HAP-1 (cell line): ENCODE data around the gene IL22RA2.
"Not testable (repeated sequence)": the region's sequence is repeated elsewhere in the genome, so short reads cannot be mapped to it uniquely, and the experiment has no call there.

Source experiments
- DNase-seq, 2 experiments: peaks; one replicate each; pipeline ENCODE4 v3.0.0-alpha.2; 2016 to 2020; ENCODE audit warnings: low spot score in 2 of 2
- H3K27me3 ChIP-seq: fragments of 250-450 bp; sonication (Bioruptor Pico); 2 replicates; pipeline ENCODE4 v1.5.1; 2020; ENCODE audit warnings: low read depth, mild to moderate bottlenecking, moderate library complexity
- H3K36me3 ChIP-seq: fragments of 250-450 bp; sonication (Bioruptor Pico); replicated peaks from 2 replicates; pipeline ENCODE4 v1.5.1; 2020; ENCODE audit warnings: mild to moderate bottlenecking
- H3K4me1 ChIP-seq: fragments of 250-450 bp; sonication (Bioruptor Pico); 2 replicates; pipeline ENCODE4 v1.5.1; 2020; ENCODE audit warnings: mild to moderate bottlenecking
- H3K4me3 ChIP-seq: fragments of 250-450 bp; sonication (Bioruptor Pico); 2 replicates; pipeline ENCODE4 v1.5.1; 2020; ENCODE audit warnings: mild to moderate bottlenecking, moderate library complexity
- H3K9me3 ChIP-seq: fragments of 250-450 bp; sonication (Bioruptor Pico); 2 replicates; pipeline ENCODE4 v1.5.1; 2020; ENCODE audit warnings: mild to moderate bottlenecking, moderate library complexity
- in situ Hi-C: fragments of 300-500 bp; cut with MboI; formaldehyde crosslinking; loops from 3 replicates; pipeline ENCODE4 v1.14.3; 2020; ENCODE audit warnings: low sequenced_read_pairs, inconsistent platforms, mixed read lengths

Gene IL22RA2

DNA sequence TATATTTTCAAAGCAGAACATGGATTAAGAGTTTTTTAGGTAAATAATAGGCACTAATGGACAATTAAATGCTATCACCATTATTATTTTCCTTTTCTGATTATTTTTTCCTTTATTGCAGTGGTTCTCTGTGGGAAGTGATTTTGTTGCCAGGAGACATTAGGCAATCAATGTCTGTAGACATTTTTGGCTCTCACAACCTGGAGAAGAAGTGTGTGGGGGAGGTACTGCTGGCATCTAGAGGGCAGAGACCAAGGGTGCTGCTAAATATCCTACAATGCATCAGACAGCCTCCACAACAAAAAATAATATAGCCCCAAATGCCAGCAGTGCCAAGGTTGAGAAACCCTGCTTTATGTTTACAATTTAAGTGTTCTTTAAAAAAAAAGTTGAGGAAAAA, 37.5 kb upstream of the IL22RA2 start:
- in situ Hi-C loops, result no loop called here
- no peak for DNase-seq
- H3K36me3 ChIP-seq, result peaks cover 7% of the 10 kb centered on the region
- peaks cover 11% of the 10 kb centered on the region for H3K9me3 ChIP-seq
- H3K27me3 ChIP-seq, result no peaks in the 10 kb centered on the region
- H3K4me3 ChIP-seq, result no peak overlapping the region
- no peaks in the 10 kb centered on the region; the same call in 1 of the 2 replicates for H3K4me1 ChIP-seq

DNA sequence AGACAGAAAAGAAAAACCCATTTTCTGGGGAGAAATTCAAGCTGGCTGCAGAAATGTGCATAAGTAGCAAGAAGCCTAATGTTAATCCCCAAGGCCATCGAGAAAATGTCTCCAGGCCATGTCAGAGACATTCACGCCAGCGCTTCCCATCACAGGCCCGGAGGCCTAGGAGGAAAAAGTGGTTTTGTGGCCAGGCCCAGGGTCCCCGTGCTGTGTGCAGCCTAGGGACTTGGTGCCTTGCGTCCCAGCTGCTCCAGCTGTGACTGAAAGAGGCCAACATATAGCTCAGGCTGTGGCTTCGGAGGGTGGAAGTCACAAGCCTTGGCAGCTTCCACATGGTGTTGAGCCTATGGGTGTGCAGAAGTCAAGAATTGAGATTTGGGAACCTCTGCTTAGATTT, 34.8 kb upstream of the IL22RA2 start:
- peaks cover 17% of the 10 kb centered on the region for H3K36me3 ChIP-seq
- peaks cover 11% of the 10 kb centered on the region for H3K9me3 ChIP-seq
- DNase-seq, result no peak
- no peak overlapping the region for H3K4me3 ChIP-seq
- in situ Hi-C loops, result no loop called here
- no peaks in the 10 kb centered on the region for H3K27me3 ChIP-seq
- H3K4me1 ChIP-seq, result no peaks in the 10 kb centered on the region

DNA sequence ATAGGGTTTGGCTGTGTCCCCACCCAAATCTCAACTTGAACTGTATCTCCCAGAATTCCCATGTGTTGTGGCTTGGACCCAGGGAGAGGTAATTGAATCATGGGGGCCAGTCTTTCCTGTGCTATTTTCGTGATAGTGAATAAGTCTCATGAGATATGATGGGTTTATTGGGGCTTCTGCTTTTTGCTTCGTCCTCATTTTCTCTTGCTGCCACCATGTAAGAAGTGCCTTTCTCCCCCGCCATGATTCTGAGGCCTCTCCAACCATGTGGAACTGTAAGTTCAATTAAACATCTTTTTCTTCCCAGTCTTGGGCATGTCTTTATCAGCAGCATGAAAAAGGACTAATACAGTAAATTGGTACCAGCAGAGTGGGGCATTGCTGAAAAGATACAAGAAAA, 34.0 kb upstream of the IL22RA2 start:
- H3K27me3 ChIP-seq, DNase-seq, in situ Hi-C loops, H3K4me3 ChIP-seq, H3K4me1 ChIP-seq: not testable (repeated sequence)
- H3K9me3 ChIP-seq, result peaks cover 11% of the 10 kb centered on the region
- H3K36me3 ChIP-seq, result peaks cover 23% of the 10 kb centered on the region

DNA sequence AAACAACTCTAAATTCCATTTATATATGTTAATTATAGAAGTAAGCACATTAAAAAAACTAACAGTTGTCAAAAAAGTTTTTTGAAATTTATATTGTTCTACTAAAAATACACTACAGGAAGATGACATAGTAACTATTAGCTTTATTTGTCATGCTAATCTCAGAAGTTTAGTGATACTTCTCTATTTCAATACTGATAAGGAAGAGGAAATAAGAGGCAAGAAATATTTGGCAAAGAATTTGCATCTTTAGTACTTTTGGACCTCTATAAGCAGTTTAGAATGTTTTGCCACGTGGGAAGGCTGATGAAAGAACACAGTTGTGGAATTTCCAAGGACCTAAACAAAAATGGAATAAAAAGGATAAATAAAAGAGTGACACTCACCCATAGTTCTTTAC, 33.1 kb upstream of the IL22RA2 start:
- Histone ChIP-seq H3K4me1 (no peaks in the 10 kb centered on the region), H3K36me3 (peaks cover 23% of the 10 kb centered on the region), H3K4me3 (no peak overlapping the region), H3K27me3 (no peaks in the 10 kb centered on the region), H3K9me3 (peaks cover 11% of the 10 kb centered on the region)
- no peak for DNase-seq
- in situ Hi-C loops, result no loop called here

DNA sequence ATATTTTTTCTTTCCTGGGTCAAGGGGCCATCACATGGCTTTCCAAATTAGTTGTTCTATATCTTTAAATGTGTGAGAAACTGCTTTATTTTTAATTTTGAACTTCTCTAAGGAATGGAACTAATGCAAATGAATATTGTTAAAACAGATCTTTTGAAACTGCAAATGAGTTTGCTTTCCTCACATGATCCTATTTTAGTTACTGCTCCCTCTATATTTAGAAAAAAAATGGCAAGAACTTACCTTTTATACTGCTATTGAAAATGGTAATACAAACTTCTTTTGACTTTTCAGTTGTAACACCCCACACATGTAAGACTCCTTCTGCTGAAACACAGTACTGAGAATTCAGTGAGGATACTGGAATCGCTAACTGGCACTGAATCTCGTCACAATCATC, 29.8 kb upstream of the IL22RA2 start:
- H3K36me3 ChIP-seq, result peaks cover 31% of the 10 kb centered on the region
- no peaks in the 10 kb centered on the region for H3K27me3 ChIP-seq
- no peak for DNase-seq
- peaks cover 5% of the 10 kb centered on the region for H3K9me3 ChIP-seq
- no peaks in the 10 kb centered on the region for H3K4me1 ChIP-seq
- in situ Hi-C loops, result no loop called here
- no peak overlapping the region for H3K4me3 ChIP-seq

DNA sequence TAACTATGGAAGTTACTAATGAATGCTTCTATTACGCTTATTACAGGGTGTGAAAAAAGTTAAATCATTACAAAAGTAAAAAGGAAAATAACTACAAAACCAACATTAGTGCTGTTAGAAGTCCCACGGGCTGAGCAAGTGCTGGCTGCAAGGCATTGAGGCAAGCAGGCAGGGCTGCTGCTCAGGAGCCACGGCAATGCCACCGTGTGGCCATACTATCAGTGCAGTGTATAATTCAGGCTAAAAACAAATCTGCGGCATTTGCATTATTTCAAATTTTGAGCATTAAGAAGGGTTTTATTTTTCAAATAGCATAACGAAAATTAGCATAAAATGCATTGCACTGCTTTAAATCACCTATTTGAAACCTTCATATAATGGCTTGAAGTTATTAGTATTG, 28.6 kb upstream of the IL22RA2 start:
- Histone ChIP-seq H3K36me3 (peaks cover 38% of the 10 kb centered on the region), H3K27me3 (no peaks in the 10 kb centered on the region), H3K4me3 (no peak overlapping the region), H3K4me1 (no peaks in the 10 kb centered on the region), H3K9me3 (no peaks in the 10 kb centered on the region)
- DNase-seq, result peak in 1 of 2 experiments; percentile 17
- in situ Hi-C loops, result no loop called here

DNA sequence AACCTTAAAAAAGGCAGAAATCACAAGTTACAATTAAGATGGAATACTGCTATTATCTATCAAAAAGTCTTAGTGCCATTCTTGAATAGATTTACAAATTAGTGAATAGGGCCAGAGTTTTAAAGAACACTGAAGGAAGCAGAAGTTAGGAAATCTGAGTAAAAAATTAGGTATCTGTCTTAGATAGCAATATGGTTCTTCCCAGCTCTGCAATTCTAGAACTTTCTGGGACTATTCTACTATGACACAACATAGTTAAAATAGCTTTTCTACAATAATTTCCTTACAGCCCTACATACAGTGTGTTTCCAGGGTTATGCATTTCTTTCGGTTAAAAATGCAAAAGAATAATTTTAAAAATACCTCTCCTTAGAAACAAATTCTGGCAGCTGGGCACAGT, 27.6 kb upstream of the IL22RA2 start:
- Histone ChIP-seq H3K9me3 (no peaks in the 10 kb centered on the region), H3K4me1 (no peaks in the 10 kb centered on the region), H3K27me3 (no peaks in the 10 kb centered on the region), H3K36me3 (peaks cover 34% of the 10 kb centered on the region), H3K4me3 (no peak overlapping the region)
- in situ Hi-C loops, result no loop called here
- no peak for DNase-seq

DNA sequence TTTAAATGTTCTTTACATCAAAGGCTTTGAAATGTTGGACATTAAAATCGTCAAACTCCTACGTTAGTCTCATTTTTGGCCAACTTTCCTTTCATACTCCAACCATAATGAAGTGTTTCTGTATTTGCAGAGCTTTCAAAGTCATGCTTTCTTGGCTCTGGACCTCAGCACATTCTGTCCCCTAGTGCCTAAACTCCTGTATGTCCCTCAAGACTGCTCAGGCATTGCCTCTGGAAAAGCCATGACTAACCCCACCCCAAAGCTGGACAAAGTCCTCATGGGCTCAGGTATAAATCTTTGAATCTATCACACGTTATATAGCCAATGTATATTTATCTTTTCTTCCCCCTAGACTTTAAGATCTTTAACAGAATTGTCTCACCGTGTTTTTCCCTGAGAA, 26.8 kb upstream of the IL22RA2 start:
- H3K4me3 ChIP-seq, result no peak overlapping the region
- H3K4me1 ChIP-seq, result no peaks in the 10 kb centered on the region
- H3K9me3 ChIP-seq, result no peaks in the 10 kb centered on the region
- H3K36me3 ChIP-seq, result peaks cover 30% of the 10 kb centered on the region
- no peaks in the 10 kb centered on the region for H3K27me3 ChIP-seq
- in situ Hi-C loops, result no loop called here
- DNase-seq, result no peak

DNA sequence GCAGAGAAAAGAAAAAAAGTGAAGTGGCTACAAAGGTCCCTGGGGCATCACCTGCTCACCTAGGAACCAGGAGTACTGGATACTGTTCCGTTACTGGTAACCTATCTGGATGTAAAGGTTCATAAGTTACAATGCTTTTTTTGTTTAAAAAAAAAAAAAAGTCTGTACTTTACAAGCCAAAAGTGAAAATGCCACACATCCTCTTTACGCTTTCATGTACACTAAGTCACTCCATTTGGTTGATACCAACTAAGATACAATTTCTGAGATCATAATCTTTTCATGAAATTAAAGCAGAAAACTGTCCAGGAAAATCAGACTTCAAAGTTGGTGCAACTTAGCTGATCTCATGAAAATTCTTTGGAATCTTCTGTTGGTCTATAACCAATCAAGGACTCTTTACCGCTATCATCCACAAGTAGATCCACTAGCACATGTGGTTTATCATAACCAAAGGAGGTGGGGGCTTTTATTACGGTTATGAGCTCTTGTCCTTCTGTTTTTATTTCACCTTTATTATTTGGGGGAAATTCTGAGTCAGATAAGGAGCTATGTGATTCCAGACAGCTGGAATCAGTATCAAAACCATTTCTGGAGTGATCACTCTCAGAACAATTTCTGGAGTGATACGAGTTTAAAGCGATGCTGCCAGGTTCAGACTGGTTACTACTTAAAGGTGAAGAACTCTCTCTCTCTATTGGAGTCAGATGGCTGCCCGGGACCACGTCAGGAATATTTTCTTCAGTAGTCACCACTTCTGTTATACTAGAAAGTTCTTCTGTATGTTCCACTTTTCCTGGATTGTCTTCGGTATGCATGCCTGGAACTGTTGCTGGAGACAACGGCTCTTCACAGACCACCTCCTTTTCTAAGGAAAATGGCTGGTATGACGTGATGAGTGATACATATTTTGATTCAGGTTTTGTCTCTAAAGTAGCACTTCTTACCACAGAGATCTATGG, 24.5 kb upstream of the IL22RA2 start:
- peaks cover 21% of the 10 kb centered on the region for H3K36me3 ChIP-seq
- in situ Hi-C loops, result no loop called here
- H3K27me3 ChIP-seq, result no peaks in the 10 kb centered on the region
- no peak for DNase-seq
- H3K4me3 ChIP-seq, result no peak overlapping the region
- H3K9me3 ChIP-seq, result no peaks in the 10 kb centered on the region
- H3K4me1 ChIP-seq, result no peaks in the 10 kb centered on the region

DNA sequence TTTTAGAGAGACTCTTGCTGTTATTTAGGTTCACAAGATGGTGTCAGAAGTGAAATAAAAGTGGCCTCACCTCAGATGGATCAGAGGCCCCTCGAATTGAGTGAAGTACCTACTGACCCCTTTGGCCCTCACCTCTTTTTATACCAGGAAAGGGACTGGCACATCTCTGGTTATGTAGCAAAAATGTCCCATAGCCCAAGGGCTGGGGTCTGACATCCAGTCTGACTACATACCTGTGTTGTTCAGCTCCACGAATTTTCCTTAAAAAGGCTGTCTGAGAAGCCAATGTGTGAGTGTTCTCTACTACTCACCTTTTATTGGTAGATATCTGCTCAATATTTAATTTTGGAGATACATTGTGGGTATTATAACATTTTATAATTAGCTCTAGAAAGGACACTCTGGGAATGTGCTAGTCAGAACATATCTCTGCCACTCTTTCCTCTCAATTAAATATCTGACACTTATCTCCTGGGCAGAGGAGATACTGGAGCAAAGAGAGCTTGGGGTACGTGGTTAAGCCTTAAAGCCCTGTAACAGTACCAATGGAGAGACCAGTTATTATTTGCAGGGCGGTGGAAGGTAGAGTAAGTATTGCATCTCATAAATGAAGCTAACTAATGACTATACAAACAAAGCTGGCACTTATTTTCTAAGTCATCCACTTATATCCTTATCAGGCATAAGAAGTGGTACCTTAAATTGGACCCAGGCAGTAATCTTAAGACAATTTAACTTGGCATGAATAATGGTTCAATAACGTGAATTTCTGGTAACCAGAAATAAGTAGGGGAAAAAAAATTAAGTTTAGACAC, 20.0 kb upstream of the IL22RA2 start:
- in situ Hi-C loops, result no loop called here
- DNase-seq, result no peak
- peaks cover 9% of the 10 kb centered on the region for H3K9me3 ChIP-seq
- H3K36me3 ChIP-seq, result peaks cover 7% of the 10 kb centered on the region; the same call in 1 of the 2 replicates
- H3K4me1 ChIP-seq, result no peaks in the 10 kb centered on the region
- no peak overlapping the region for H3K4me3 ChIP-seq
- H3K27me3 ChIP-seq, result no peaks in the 10 kb centered on the region

DNA sequence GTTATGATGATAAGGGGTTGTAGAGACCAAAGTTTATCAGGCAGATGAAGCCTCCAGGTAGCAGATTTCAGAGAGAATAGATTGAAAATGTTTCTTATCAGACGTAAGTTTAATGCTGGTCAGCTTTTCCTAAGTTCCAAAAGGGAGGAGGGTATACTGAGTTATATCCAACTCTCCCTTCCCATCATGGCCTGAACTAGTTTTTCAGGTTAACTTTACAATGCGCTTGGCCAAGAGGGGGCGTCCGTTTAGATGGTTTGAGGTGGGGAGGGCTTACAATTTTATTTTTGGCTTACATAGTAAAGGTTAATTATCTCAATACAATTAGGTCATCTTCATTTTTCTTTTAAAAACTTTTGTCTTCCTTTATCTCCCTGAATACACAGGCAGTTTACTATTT, 19.4 kb upstream of the IL22RA2 start:
- Histone ChIP-seq H3K27me3 (no peaks in the 10 kb centered on the region), H3K9me3 (peaks cover 12% of the 10 kb centered on the region), H3K36me3 (peaks cover 4% of the 10 kb centered on the region; the same call in 1 of the 2 replicates), H3K4me3 (no peak overlapping the region), H3K4me1 (no peaks in the 10 kb centered on the region)
- no peak for DNase-seq
- in situ Hi-C loops, result no loop called here

DNA sequence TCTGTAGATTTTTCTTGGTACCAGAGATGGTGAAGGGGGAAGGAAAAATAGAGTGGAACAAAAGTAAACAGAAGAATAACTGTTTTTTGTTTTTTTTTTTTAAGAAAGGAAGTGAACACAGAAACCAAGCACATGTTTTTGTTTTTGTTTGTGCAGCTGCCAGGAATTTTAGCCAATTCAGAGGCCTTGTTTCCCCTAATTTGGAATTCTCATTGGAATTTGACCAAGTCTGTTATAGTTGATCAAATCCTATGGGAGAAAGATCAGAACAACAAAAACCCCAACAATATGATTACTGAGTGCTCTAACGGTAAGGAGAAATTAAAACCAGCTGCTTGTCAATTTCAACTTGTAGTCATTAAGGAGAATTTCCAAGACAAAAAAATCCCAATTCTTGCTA, 18.2 kb upstream of the IL22RA2 start:
- in situ Hi-C loops, result no loop called here
- Histone ChIP-seq H3K36me3 (no peaks in the 10 kb centered on the region), H3K9me3 (peaks cover 12% of the 10 kb centered on the region)

DNA sequence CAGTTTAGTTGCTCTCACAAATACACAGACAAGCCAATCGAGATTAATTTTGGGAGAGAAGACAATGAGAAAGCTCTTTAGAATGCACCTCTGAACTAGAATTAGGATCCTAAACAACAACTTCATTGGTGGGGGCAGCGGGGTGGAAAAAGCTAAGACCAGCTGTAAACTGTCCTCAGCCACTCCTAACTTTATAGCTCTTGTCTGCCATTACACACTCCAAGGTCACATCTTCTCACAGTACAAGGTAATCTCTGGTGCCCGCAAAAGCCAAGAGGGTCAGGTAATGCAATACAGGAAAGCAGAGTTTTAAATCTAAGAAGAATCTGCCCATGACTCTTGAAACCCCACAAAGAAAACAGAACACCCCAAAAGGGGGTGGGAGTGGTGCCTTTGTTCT, 17.8 kb upstream of the IL22RA2 start:
- Histone ChIP-seq H3K27me3 (no peaks in the 10 kb centered on the region), H3K4me1 (no peaks in the 10 kb centered on the region), H3K36me3 (no peaks in the 10 kb centered on the region), H3K9me3 (peaks cover 12% of the 10 kb centered on the region), H3K4me3 (no peak overlapping the region)
- DNase-seq, result no peak
- in situ Hi-C loops, result no loop called here

More for the DNA sequence above, 18.2 kb upstream of the IL22RA2 start:
- Histone ChIP-seq H3K4me3 (no peak overlapping the region), H3K4me1 (no peaks in the 10 kb centered on the region), H3K27me3 (no peaks in the 10 kb centered on the region)
- no peak for DNase-seq

DNA sequence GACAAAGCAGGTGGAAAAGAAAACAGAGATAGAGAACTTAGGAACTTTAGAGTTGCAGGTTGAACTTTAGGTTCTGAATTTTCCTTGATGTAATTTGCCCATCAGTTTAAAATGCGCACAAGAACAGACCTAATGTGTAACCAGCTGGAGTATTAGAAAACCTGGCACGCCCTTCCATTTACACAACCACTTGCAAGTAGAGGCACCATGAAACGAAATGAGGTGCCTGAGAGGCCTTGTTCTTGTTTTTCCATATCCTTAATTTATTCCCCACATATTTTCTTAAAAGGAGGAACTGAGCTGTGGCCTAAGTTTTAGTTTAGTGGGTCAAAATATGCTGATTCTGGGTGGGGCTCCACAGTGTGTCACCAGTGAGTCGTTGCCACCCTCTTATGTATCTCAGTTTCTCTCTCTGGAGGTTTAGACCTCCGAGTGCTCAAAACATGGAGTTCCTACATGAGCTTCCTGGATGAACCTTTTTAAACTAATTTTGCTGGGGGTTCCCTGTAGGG, 17.2 kb upstream of the IL22RA2 start:
- H3K27me3 ChIP-seq, result no peaks in the 10 kb centered on the region
- no peak for DNase-seq
- in situ Hi-C loops, result no loop called here
- H3K9me3 ChIP-seq, result peaks cover 12% of the 10 kb centered on the region
- H3K4me1 ChIP-seq, result no peaks in the 10 kb centered on the region
- H3K4me3 ChIP-seq, result no peak overlapping the region
- H3K36me3 ChIP-seq, result no peaks in the 10 kb centered on the region
